ENCODE measurements around the gene LAG3.

- no peak for TF ChIP-seq CTCF (IDR thresholded peaks at IDR 0.05)
- TF ChIP-seq ZFX (IDR thresholded peaks at IDR 0.05; ENCODE audit: borderline replicate concordance) = no peak
These were observed 12.6 kb upstream of the LAG3 start for GRCh38 chr12:6759741-6760140.
